NT2/D1 (cell line): Measurements from ENCODE around the gene AGPS.
"Not testable (repeated sequence)": the region's sequence is repeated elsewhere in the genome, so short reads cannot be mapped to it uniquely, and the experiment has no call there.

Source experiments
- YY1 ChIP-seq: IDR thresholded peaks from 2 replicates; pipeline ENCODE4 v1.6.1; 2011; ENCODE audit not compliant: insufficient read length, insufficient read depth
- ZNF274 ChIP-seq: IDR thresholded peaks from 2 replicates; pipeline ENCODE4 v1.6.1; 2011; ENCODE audit warnings: mild to moderate bottlenecking, low read depth, low read length

DNA sequence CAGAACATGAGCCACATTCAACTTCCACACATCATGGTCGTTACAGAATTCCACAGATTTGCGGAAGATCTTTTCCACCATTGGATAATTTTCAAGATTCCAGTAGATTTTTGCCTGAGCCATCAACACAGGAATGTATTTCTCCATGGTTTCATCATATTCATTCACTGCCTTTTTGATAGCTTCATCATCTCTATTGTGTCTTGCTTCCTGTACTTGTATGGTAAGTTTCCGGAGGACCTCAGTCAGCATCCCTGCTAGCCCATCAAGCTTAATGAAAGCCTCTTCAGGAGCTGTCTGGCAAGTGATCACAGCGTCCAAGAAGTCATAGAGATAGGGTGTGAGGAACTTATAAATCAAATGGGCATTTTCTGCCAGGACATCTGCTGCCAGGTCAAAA, 158.8 kb downstream of the AGPS start:
- TF ChIP-seq YY1, ZNF274: not testable (repeated sequence)
